IPS DF 4.7 (cell line): ENCODE results near the gene CENATAC.
"Not testable (repeated sequence)": the region's sequence is repeated elsewhere in the genome, so short reads cannot be mapped to it uniquely, and the experiment has no call there.

Experiments
- DNase-seq: peaks from one replicate; pipeline ENCODE4 v3.0.0-alpha.2; 2013; ENCODE audit warnings: low spot score; ENCODE audit errors: extremely low read depth

CENATAC gene

DNA sequence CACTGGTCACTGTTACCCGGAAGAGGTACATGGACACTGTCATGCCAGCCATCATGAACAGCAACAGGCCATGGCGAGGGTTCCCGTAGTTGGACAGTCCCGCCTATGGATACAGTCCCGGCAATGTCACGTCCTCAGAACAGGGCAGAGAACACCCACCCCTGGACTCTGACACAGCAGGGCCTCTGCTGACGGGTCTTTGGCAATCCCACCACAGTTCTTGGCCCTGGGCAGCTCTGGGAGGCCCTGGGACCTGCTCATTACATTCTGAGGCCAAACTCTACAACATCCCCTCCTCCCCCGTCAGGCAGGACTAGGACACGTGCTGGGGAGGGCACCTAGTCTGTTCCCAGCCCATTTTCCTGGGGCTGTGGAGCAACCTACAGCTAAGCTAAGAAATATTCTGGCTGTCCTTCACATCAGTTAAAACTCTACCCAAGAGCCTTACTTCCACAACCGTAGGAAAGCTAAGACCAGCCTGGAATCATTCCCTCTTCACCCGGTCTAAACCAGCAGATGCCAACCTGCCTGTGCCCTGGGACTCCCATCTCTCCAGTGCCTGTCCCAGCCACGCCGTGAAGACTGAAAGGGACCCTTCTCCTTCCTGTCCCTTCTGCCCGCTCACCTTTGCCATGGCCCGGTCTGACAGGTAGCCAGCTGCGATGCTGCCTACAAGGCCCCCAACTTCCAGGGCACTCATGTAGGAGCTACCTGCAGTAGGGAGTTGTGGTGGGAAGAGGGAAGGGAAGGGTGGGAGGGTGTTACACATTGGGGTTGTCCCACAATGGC, 28.2 kb downstream of the CENATAC start:
- DNase-seq, result no peak

DNA sequence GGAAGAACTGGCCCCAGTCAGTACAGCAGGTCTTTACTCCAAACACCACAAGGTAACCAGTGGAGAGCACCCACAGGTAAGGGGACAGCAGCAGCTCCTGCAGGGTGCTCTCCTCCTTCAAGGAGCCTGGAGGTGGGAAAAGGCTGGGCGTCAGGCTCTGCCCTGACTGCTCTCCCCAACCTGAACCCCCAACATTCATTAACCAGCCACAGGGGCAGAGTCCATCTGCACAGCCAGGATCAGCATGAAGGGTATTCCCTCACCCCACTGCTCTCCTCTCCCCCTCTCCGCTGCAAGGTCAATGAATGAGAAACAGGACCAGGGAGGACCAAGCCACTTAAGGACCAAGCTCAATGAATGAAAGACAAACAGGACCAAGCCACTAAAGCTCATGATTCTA, 29.0 kb downstream of the CENATAC start:
- no peak for DNase-seq

DNA sequence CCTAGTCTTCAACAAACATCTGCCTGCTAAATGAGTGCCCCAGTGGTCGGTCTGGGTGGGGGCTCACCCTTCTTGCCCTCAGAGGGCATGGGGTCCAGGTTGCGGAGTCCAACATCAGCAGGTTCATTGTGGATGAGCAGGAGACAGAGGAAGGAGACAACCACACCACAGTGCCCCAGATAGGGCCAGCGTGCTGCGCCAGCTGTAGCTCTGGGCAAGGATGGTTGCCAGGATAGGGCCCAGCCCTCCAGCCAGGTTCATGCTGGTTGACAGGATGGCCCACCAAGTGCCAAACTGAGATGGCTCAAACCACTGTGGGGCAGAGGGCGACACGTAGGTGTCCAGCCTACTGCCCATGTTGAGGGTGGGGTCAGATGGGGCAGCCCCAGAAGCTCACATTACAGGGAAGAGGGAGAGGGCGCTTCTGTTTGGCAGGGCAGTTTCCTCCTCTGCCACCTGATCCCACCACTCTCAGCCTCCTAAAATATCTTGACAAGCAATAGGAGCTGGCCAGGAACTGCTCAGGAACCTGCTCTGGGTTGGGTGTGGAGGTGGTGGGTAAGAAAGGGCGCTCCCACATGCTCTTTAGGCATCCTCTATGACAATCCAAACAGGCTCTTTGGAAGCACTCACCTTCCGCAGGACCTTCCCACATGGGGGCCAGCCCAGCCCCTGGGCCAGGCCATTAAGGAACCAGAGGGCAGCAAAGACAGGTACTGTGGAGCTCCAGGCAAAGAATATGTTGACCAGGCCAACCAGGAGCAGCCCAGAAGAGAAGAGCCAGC, 29.8 kb downstream of the CENATAC start:
- no peak for DNase-seq

DNA sequence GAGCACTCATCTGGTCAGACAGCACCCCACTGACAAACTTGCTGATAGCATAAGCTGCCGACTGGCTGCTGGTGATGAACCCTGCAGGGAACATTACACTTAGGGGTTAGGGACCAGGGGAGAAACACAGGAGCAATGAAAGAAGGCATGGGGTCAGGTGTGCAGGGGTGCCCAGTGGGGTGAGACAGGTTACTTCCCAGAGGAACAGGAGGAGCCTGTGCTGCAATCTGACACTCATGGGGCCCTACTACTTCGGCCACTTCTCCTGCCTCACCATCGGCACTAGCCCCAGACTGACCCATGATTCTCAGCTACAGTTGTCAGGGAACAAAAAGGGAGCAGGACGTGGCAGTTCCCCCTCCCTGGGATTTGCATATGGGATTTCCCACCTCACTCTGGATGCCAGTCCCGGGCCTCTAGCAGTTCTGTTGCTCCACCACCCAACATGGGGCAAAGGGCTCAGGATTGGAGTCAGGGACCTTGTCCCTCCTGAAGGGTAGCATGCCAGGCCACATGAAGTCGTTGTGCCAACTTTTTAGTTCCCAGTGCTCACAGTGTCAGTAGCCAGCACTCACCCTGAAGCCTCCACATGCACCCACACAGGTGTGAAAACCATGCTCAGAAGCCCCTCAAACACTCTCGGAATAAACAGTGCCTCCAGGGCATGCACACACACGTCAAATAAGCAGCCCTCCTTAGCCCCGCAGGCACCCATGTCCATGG, 30.6 kb downstream of the CENATAC start:
- no peak for DNase-seq

DNA sequence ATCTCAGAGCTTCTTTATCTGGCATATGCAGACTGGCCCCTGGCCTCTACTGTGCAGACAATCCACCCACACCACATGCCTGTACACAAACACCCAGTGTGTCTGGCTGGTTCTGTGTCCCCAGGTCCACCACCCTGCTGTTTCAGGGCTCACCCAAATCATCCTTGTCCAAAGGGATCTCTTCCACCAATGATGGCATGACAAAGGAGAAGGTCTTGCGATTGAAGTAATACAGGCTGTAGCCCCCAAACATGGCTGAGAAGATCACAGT, 31.1 kb downstream of the CENATAC start:
- no peak for DNase-seq

- no peak for DNase-seq
Measured at GRCh38 chr11:119029340-119030028, 31.5 kb downstream of the CENATAC start.

DNA sequence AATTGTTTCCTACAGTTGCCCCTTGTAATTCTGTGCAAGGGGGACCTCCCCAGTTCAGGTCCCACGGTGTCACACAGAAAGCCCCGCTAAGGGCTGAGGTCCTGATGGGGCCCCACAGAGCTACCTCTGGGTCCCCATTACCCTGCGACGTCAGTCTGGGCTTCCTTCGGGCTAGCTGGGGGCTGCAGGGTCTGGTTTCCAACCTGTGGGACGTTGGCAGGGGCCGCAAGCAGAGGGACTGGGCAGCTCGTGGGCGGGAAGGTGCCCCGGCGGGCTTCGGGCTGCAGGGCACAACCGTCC, 32.0 kb downstream of the CENATAC start:
- DNase-seq, result no peak

GRCh38 chr11:119030329-119031047, 32.5 kb downstream of the CENATAC start, which contains the start of gene SLC37A4:
SLC37A4 (minus strand) TSS chr11:119030877.
- peak; percentile 94 for DNase-seq

DNA sequence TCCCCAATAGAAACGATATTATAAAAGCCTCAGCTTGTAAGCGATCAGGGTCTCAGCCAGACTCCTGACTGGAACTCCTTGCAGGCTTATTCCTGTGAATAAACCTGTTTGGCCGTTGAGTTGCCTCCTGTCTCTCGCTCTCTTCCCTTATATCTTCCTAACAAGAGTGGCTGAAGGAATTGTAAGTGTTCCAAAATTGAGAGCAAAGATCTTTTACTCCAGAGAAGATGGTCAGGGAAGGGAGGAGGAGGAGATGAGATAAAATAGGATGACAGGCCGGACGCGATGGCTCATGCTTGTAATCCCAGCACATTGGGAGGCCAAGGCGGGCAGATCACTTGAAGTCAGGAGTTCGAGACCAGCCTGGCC, 34.0 kb downstream of the CENATAC start:
- DNase-seq, result no peak

DNA sequence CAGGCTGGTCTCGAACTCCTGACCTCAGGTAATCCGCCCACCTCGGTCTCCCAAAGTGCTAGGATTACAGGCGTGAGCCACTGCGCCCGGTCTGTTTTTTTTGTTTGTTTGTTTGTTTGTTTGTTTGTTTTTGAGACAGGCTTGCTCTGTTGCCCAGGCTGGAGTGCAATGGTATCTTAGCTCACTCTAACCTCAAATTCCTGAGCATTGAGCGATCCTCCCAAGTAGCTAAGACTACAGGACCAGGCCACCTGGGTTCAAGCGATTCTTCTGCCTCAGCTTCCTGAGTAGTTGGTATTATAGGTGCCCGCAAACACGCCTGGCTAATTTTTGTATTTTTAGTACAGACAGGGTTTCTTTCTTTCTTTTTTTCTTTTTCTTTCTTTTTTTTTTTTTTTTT, 35.5 kb downstream of the CENATAC start:
- not testable (repeated sequence) for DNase-seq

DNA sequence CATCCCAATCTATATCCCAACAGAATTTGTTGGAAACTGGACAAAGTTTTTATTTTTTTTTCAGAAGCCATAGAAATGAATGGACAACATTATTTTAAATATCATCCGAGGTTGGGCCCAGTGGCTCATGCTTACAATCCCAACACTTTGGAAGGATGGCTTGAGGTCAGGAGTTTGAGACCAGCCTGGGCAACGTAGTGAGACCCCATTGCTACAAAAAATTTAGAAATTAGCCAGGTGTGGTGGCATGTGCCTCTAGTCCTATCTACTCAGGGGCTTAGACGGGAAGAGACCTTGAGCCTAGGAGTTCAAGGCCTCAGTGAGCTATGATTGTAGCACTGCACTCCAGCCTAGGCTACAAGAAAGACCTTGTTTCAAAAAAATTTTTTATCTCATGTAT, 36.9 kb downstream of the CENATAC start:
- DNase-seq, result no peak

DNA sequence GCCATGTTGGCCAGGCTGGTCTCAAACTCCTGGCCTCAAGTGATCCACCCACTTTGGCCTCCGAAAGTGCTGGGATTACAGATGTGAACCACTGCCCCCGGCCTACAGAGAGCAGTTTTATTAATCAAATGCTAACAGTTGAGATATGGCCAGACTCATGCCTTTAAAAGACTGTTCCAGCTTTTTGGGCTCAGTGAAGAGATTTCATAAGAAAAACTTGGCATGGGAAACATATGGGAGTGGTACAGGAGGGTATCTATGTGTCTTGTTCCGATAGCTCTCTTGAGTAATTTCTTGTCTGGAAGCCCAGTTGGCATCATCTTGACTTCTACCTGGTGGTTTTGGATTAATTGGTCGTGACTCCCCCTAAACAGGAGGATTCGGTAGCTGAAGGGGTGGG, 40.9 kb downstream of the CENATAC start:
- no peak for DNase-seq

- not testable (repeated sequence) for DNase-seq
Measured at GRCh38 chr11:119039471-119039870, 41.5 kb downstream of the CENATAC start.

- no peak for DNase-seq
Measured at GRCh38 chr11:119041821-119042514, 44.0 kb downstream of the CENATAC start.

DNA sequence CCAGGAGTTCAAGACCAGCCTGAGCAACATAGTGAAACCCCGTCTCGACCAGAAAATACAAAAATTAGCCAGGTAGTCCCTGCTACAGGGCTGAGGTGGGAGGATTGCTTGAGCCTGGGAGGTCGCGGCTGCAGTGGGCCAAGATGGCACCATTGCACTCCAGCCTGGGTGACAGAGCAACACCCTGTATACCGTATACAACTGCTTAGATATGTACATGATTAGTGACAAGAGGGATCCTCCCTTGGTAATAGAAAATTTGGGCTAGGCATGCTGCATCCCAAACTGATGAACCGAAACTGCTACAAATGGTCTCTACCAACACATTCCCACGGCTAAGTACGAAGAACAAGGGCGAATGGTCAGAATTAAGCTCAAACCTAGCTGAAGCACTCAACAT, 45.0 kb downstream of the CENATAC start:
- no peak for DNase-seq

DNA sequence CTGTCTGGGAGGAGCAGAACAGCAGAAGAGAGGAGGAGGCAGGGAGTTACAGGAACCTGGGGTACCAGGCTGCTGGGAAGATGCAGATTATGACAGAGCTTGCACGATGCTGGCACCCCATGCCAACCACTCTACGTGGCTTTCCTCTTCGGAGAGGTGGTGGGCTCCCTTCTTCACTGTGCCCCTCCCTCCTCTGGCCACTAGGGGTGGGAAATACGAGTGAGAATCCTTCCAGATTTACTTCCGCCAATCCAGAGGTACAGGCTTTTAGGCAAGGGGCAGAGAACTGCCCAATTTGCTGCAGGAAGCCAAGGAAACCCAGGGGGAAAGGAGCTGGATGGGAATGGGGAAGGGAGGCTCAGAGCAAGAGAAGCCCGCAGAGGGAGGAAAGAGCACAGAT, 46.8 kb downstream of the CENATAC start:
- no peak for DNase-seq

DNA sequence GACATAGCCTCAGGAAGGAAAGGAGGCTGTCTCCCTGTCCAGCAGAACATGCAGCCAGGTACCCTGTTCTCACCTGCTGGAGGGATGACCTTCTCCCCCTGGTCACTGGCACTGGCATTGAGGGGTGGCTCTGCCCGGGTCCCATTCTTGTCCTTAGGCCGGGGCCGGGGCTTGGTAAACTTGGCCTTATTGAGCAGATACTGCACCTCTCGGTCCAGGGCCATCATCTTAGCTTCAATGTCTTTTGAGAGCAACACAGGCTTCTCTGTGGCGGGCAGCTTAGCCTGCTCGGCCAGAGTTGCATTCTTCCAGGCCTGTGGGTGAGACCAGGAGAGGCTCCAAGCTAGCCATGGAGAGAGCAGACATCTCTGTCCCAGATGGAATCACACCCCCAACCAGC, 48.6 kb downstream of the CENATAC start:
- DNase-seq, result no peak

- DNase-seq, result no peak
Measured at GRCh38 chr11:119047205-119047604, 49.3 kb downstream of the CENATAC start.

GRCh38 chr11:119048644-119049043, 50.7 kb downstream of the CENATAC start:
- no peak for DNase-seq

DNA sequence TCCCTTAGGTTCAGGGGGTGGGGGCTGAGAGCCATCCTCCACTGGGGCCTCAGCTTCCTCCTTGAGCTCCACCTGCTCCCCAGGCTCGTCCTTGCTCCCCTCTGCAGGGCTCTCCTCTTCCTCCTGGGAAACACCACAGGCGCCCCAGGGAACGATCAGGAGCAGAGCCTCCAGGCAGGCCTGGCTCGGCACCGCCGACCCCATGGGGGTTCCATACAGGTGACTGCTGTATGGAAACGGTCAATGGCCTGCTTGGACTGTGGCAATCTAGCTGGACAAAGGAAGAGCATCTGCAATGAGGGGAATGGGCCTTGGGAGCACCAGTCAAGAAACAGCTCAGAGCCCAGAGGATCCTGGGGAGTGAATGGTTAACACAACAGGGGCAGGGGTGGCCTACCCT, 51.1 kb downstream of the CENATAC start:
- DNase-seq, result no peak
